ENCODE measurements around the gene TAMALIN.

GRCh38 chr12:52026263-52026662, 19.5 kb downstream of the TAMALIN start:
- TF ChIP-seq CTCF (conservative IDR thresholded peaks at IDR 0.05; ENCODE audit: low read length) (no peak), EZH2phosphoT487 (IDR thresholded peaks at IDR 0.05; ENCODE audit: borderline replicate concordance) (no peak)
